GM12891 (cell line): Measurements from ENCODE around the gene FBLN5.

ENCODE experiments used
- POLR2A ChIP-seq: IDR thresholded peaks from 2 replicates; pipeline ENCODE4 v1.6.1; 2011; ENCODE audit warnings: low read depth, low read length, control low read depth
- POLR2AphosphoS5 ChIP-seq: IDR thresholded peaks from 2 replicates; pipeline ENCODE4 v1.6.1; 2011; ENCODE audit warnings: low read depth, low read length, control low read depth
- SPI1 ChIP-seq: IDR thresholded peaks from 2 replicates; pipeline ENCODE4 v1.6.1; 2011; ENCODE audit warnings: low read depth, low read length, control low read depth
- TAF1 ChIP-seq: IDR thresholded peaks from 2 replicates; pipeline ENCODE4 v1.6.1; 2011; ENCODE audit warnings: low read depth, low read length, control low read depth

GRCh38 chr14:91956616-91957015, 9.1 kb upstream of the FBLN5 start:
- TF ChIP-seq POLR2AphosphoS5 (no peak), POLR2A (no peak), TAF1 (no peak), SPI1 (no peak)
